ENCODE results near the gene NOTCH4. TPM values are rescaled to one million over a fixed set of nuclear protein-coding genes. Genes with fewer than 3 reads are reported as not detected.

NOTCH4 gene
- total and polyA plus RNA-seq, 9 of the 15 experiments (the other 6 are each of a cell fraction or from before 2014, with no cell fraction given): 0.24 to 4.3 (median 1.7) TPM

- TF ChIP-seq MECOM (CRISPR knock-in tag; IDR thresholded peaks at IDR 0.05): 0 out of 2 replicates have a peak, but pooled peaks have one; percentile 34
- TF ChIP-seq RBM39 (optimal IDR thresholded peaks at IDR 0.05; ENCODE audit: low read depth, low read length): no peak
- TF ChIP-seq NR2F6 (CRISPR knock-in tag; IDR thresholded peaks at IDR 0.05): 0 out of 2 replicates have a peak, but pooled peaks have one; percentile 21
- TF ChIP-seq TEAD4 (IDR thresholded peaks at IDR 0.05; ENCODE audit: low read length): no peak; the same call in 1 of the 2 replicates
- 0 out of 2 replicates have a peak, but pooled peaks have one; percentile 7 for TF ChIP-seq TEAD4 (CRISPR knock-in tag; IDR thresholded peaks at IDR 0.05; ENCODE audit: borderline replicate concordance)
- TF ChIP-seq SAFB2 (IDR thresholded peaks at IDR 0.05; ENCODE audit: borderline replicate concordance, low read depth, low read length, severe bottlenecking): no peak
- TF ChIP-seq SIRT6 (IDR thresholded peaks at IDR 0.05; ENCODE audit: low read depth, low read length): no peak
Measured at GRCh38 chr6:32153564-32154513, 70.0 kb downstream of the NOTCH4 start, which contains the start of gene PPT2 (continued).

- Histone ChIP-seq H3K9me3 (replicated peaks; ENCODE audit: control insufficient read depth, insufficient read depth, low read depth, low read length) (no peaks in the 10 kb centered on the region), H4K20me1 (replicated peaks; ENCODE audit: control insufficient read depth, insufficient read depth, low read length) (no peaks in the 10 kb centered on the region), H3K9me1 (ENCODE audit: control insufficient read depth, insufficient read depth, low read length) (no peaks in the 10 kb centered on the region), H3K79me2 (ENCODE audit: control insufficient read depth, insufficient read depth, low read length) (peaks cover 44% of the 10 kb centered on the region), H3K36me3 (ENCODE audit: control insufficient read depth, insufficient read depth, low read length) (peaks cover 28% of the 10 kb centered on the region), H3K4me3 (peak overlapping the region; percentile 65), H3K27me3 (ENCODE audit: control insufficient read depth in 2 of 2, insufficient read depth in 2 of 2, low read length in 2 of 2) (no peaks in the 10 kb centered on the region), H2AFZ (ENCODE audit: low read depth, low read length) (peak overlapping the region; percentile 91), H3K9ac (ENCODE audit: insufficient read depth in 1 of 2, low read depth in 2 of 2, low read length in 2 of 2) (peak overlapping the region; percentile 86 to 93), H3K4me2 (ENCODE audit: insufficient read depth, low read length) (peak overlapping the region; percentile 86), H3K27ac (ENCODE audit: extremely low read depth, low read depth, low read length) (peak overlapping the region; percentile 89), H3K4me1 (replicated peaks in 1 of 2; ENCODE audit: control insufficient read depth in 2 of 2, insufficient read depth in 2 of 2, low read length in 2 of 2) (peaks cover 25 to 65% of the 10 kb centered on the region in 2 experiments; a peak in 4 of 5 replicates)
- ChIA-PET POLR2A (interaction anchor here (0.6 to 2.1 kb wide), 6 partner anchors 12 to 38 kb away, joined by 3 to 7 read pairs (median 4); partner anchors contain the start of genes ATF6B and EGFL8), CTCF (ENCODE audit: low intra/inter-chr PET ratio) (interaction anchor here (0.9 to 4.2 kb wide), 2 partner anchors 24 to 34 kb away, joined by 3 to 51 read pairs; no protein-coding TSS in a partner anchor)
- intact Hi-C loops (cut with micrococcal nuclease): no loop called here
- peak; percentile 43 to 82 (median 57) for DNase-seq (ENCODE audit: extremely low read depth in 1 of 4, low spot score in 3 of 4)
- BruUV-seq (replicated peaks): TSS peak; percentile 70
- peak; percentile 91 for FAIRE-seq
- 5% methylated on average over 35 of the region's 35 CpGs for WGBS (ENCODE audit: insufficient coverage, low coverage, missing lambda C conversion rate)
- in situ Hi-C loops (cut with MboI): no loop called here
- ATAC-seq: peak; percentile 72
- TF ChIP-seq GATA2 (CRISPR knock-in tag; IDR thresholded peaks at IDR 0.05) (no peak), ZNF518B (CRISPR knock-in tag; IDR thresholded peaks at IDR 0.05) (no peak), LEF1 (IDR thresholded peaks at IDR 0.05) (peak; percentile 24; the same call in 1 of the 2 replicates), SMAD2 (IDR thresholded peaks at IDR 0.05; ENCODE audit: low read depth, low read length) (no peak), ARID1B (IDR thresholded peaks at IDR 0.05) (peak; percentile 10)
Measured at GRCh38 chr6:32152769-32153563, 70.9 kb downstream of the NOTCH4 start.

Data from K562 (cell line).